ENCODE data around the gene GNAS-AS1.

GNAS-AS1 gene

GRCh38 chr20:58850693-58851174 is at the start of gene GNAS-AS1:
Gene GNAS-AS1, minus strand, starts transcription at chr20:58850902.
- peak; percentile 81 to 87 for DNase-seq

GRCh38 chr20:58900397-58900796 is 49.7 kb upstream of the GNAS-AS1 start:
- no peak for DNase-seq

- peak in 1 of 2 donors; percentile 27 for DNase-seq
These were observed 48.8 kb upstream of the GNAS-AS1 start for GRCh38 chr20:58899512-58899911.

GRCh38 chr20:58898629-58899408 is 48.1 kb upstream of the GNAS-AS1 start:
- DNase-seq, result peak in 1 of 2 donors; percentile 11

DNA sequence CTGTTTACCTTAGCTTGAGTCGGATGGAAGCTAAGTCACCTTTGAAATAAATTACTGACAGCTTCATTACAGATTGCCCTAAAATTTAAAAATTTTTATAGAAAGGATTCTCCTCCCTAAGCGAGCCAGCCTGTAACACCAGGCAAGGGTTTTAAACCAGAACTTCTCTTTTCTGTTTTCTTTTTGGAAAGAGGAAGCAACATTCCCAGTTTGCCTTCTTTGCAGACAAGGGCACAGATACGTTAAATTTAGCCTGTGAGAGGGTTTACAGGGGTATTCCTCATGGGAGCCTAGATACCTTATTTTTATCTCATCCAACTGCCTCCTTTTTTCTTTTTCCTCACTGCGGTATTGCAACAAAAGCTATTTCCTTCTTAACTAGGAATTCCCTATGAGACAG is 46.8 kb upstream of the GNAS-AS1 start:
- peak in 1 of 2 donors; percentile 4 for DNase-seq

DNA sequence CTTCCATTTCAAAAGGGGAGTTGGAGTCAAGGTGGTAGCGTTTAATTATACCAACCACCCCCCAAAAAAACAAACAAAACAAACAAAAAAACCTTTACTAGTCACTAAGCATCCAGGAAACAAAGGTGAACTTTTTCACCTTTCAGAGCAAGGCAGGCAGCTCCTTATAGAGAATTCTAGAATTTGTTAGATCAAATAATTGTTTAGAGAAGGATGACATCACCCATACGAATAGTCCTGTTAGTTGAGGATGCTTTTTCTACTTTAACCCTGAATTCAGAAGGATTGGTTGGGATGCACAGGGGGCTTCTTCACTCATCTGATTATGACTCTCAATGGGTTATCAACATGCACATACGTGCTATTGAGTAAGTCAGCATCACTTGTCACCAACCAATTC is 46.1 kb upstream of the GNAS-AS1 start:
- DNase-seq, result peak in 1 of 2 donors; percentile 13

DNA sequence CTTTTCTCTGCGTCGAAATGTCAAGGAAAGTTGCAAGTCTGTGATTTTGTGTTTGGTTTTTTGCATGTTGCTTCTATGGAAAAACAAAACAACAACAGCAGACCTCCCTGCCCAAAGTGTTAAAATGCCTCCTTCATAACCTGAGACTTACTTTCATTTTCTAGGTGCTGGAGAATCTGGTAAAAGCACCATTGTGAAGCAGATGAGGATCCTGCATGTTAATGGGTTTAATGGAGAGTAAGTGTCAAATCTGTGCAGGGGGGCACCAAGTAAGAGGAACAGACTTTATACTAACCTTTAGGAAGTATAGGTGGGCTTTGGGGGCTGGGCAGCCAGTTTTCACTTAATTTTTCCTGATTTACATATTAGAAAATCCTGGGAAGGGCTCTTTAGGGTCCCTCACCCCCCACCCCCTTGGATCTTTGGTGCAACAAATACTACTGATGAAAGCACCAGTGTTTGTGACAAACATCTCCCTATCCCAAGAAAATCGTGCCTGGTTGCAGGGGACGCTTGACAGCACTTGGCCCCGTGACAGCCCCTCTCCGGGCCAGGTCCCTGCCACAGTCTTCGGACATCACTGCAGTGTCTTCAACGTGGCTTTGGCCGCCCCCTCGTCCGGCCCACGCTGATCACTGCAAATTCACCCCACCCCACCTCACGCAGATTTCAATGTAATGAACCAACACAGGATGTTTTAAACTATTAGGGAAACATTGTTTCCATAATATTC is 44.9 kb upstream of the GNAS-AS1 start:
- peak in 1 of 2 donors; percentile 48 for DNase-seq

DNA sequence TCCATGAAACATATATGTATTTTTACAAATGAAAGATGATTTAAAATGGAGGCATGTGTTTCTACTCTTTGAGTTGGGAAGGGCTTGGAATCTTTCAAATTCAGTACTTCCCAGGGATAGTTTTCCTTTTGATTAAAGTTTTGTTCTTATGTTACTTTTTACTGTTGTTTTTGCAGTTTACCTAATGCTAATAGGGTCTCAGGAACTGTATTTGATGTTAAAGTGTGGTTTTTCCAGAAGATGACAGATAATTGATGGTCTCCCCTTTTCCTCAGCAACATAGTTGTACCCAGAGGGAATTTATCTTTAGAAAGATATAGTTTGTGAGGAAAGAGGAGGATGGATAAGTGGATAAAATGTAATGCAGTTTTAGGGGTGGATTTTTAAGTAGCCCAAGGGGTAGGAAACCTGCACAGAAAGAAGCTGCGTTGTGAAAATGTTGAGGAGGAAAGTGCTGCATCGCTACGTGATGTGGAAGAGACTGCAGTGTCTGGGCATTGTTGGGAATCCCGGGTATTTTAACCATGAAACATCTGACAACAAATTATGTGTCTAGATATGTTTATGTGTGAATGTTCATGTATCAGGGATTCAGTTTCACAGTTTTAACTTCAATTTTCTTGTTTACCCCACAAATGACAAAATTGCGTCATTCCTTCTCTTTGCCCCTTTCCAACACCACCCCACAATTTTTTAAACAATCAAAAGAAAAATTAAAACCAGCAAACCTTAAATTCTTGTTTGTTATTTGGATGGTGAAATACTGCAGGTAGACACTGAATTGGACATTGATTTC is 44.1 kb upstream of the GNAS-AS1 start:
- DNase-seq, result peak in 1 of 2 donors; percentile 12

DNA sequence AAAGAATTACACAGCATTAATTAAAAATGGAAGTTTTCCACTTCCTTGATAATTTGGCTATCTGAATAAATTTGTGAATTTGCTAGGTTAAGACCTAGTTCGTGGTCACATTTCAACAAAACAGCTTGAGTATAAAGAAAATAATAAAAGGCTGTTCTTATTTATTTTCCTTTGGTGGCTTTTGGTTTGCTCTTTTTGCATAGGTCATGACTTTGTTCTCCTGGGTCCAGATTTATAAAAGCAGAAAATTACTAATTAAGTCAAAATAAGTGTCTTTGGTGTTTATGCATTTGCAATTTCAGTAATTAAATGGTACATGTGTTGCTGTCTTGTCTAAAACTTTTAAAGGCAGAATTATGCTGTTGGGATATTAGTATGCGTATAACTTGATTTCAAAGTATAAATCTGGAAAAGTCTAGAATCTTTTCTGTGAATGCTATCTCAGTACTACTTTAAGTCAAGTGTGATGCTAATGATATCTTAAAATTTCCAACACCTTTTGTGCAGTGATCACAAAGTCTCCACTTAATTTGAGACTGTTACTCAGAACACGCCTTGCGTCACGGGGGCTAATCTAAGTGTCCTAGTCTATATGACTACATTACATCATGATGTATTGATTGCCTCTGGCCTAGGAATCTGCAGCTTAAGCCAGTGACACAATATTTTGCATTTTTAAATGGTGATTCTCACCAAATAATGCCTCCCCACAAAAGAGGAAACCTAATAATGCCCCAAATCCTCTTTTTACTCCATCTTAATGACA is 42.8 kb upstream of the GNAS-AS1 start:
- peak; percentile 44 to 53 for DNase-seq

DNA sequence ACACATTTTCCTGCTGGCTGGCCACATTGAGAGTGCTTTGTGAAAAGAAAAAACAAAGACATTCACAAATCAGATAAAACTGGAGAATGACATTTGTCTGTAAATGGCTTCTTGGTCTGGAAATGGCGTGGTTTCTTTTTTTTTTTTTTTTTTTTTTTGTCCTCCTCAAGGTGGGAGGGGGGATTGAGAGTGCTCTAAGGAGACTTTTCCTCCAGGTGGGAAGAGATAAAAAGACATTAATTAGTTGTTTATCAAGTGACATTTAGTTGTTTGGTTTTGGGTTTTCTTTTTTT is 42.2 kb upstream of the GNAS-AS1 start:
- no peak for DNase-seq

DNA sequence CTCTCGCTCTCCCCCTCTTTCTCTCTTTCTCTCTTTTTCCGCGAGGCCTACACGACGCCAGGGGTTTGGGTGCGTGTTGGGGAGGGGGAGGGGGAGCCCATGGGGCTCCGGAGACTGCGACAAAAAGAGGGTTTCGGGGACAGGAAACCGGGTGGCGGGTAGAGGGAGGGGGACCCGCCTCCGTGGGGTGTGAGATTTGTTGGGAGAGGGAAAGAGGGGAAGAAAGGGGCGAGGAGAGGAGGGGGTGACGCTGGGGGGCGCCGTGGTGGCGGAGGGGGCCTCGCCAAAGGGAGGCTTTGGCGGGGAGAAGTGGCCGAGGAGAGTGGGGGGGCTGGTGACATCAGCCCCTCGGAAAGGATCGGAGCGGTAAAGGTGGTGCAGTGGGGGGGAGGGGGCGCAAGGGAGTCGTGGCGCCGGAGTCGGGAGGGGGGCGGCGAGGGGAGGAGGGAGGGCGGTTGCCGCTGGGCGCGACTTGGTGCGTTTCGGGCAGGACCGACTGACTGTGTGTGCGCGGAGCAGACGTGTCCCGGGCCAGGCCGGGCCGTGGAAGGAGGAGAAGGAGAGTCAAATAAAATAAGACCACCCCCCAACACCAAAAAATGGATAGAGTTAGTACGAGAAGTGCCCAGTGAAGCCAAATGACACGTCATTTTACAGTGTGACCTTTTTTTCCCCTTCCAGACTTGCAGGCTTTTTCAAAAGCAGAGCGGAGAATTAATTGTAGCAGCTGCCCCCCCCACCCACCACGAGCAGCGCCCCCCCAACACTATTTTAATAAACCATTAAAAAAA is 41.6 kb upstream of the GNAS-AS1 start:
- peak; percentile 82 to 83 for DNase-seq

DNA sequence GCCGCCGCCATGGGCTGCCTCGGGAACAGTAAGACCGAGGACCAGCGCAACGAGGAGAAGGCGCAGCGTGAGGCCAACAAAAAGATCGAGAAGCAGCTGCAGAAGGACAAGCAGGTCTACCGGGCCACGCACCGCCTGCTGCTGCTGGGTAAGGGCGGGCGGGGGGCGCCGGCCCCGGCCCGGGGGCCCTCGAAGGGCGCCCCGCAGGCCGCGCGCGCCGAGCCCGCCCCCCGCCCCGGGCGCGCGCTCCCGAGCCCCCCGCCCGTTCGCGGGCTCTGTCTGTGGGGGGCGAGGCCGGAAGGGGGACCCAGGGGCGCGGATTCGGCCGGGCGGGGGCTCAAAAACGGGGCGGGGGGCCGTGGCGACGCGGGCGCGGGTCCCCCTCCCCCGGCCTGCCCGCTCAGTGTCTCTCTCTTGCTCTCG is 41.0 kb upstream of the GNAS-AS1 start:
- peak; percentile 29 to 45 for DNase-seq

GRCh38 chr20:58891086-58891717 is 40.5 kb upstream of the GNAS-AS1 start:
- DNase-seq, result peak; percentile 83

DNA sequence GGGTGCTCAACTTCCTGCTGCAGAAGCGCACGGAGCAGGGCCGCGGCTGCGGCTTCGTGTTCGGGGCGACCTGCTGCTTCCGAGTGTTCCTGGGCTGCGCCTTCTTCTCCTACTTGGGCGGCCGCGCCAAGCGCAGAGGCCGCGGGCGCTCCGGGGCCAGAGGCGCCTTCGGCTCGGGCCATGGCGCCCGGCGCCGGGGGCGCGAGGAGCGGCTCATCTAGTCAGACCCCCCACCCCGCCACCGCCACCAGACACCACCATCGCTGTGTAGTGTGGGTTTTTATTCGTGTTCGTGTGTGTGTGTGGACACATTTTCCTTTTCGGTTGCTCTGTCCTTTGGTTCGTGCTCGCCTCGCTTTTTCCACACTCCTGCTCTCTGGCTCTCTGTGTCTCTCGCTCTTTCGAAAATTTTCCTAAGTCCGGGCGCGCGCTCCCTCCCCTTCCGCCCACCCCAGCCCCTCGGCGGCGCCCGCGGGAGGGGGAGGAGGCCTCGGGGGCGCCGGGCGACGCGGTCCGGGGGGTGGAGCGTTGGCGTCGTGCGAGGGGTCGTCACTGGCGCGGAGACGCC is 39.9 kb upstream of the GNAS-AS1 start:
- peak; percentile 78 to 79 for DNase-seq

- DNase-seq, result peak in 1 of 2 donors; percentile 61
These were observed 39.3 kb upstream of the GNAS-AS1 start for GRCh38 chr20:58889798-58890517.

DNA sequence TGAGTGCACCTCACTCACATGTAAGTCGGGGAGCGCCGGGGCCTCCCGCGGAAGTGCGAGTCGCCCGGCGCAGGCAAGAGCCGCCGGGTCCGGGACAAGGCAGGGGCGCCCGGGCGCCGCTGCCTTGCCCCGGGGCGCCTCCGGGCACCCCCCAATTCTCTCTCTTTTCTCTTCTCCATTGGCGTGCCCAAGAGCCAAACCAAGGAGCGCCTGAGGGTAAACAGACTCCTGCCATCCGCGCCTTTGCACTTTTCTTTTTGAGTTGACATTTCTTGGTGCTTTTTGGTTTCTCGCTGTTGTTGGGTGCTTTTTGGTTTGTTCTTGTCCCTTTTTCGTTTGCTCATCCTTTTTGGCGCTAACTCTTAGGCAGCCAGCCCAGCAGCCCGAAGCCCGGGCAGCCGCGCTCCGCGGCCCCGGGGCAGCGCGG is 38.6 kb upstream of the GNAS-AS1 start:
- DNase-seq, result no peak

DNA sequence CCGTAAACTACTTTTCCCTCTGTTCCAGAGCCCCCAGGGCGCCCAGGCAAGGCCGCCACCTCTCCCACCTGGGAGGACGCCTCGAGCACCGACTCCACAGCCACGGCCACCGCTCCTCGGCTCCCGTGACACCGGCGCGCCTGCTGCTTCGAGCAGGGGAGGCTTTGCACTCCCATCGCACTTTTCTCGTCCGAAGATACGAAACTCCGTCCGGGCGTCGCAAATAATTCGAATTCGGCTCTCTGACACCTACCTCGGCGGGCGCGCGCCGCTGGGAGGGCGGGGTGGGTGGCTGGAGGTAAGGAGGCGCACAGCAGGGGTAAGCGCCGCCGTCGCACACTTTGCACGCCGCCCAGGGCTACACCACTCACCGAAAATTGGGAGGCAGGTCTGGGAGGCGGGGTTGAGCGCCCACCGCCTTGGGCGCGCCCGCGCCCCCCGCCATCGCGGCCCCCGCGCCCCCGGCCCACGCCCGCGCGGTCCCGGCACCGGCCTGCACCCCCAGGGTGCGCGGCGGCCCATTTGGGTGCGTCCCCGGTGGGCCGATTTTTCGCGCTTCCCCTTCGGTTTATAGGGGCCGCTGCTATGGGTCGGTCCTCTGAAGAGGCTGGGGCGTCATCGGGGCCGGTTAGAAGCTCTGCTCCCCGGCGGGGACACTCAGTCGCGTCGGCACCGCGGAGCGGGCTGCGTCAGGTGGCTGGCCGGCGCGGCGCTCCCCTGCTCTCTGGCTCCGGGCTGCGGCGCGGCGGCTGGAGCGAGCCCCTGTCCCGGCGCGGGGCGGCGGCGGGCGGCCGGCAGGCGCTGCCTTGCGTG is 38.0 kb upstream of the GNAS-AS1 start:
- peak; percentile 88 to 90 for DNase-seq

DNA sequence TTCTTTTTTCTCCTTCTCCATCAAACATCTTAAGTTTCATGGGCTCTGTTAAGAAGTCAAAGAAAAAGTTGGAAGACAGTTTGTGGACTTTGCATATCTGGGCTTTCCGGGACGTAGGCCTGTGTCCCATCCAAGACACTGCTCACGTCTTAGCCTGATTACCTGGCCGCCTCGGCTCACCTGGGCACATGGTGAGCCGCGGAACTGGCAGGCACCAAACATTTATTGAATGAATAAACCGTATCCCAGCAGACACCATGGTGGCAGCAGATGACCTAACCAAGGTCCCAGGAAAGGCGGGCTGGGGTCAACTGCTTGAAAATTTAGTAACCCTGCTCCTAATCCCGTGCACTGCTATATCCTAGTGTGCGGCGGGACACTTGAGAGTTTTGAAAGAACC is 37.4 kb upstream of the GNAS-AS1 start:
- DNase-seq, result no peak

- no peak for DNase-seq
These were observed 35.8 kb upstream of the GNAS-AS1 start for GRCh38 chr20:58886546-58886945.

Measured in CD4-positive, alpha-beta T cell treated with Interleukin-4 for 1 hour (primary cell).